Muscle of back (tissue), 11 donors: ENCODE measurements around the gene SNAI1. TPM values are rescaled to one million over a fixed set of nuclear protein-coding genes. Genes with fewer than 3 reads are reported as not detected.
"Not testable (repeated sequence)": the region's sequence is repeated elsewhere in the genome, so short reads cannot be mapped to it uniquely, and the experiment has no call there.

Experiments
- DNase-seq, 3 donors: peaks; one replicate each; pipeline versions ENCODE4 v3.0.0 to v3.0.0-alpha.2; 2013
- polyA plus RNA-seq, 10 donors: library from polyadenylated mRNA; unstranded; fragments of 120-200 nt; gene quantifications; one replicate each; pipeline ENCODE4 v1.2.1, GENCODE V29; 2013; ENCODE audit not compliant: insufficient read length in 10 of 10

SNAI1 gene
- polyA plus RNA-seq, 10 donors: 6.0 to 15.9 (median 8.3) TPM

- DNase-seq: not testable (repeated sequence)
Measured at GRCh38 chr20:49957089-49957938, 25.5 kb upstream of the SNAI1 start.

GRCh38 chr20:49961413-49961812, 21.4 kb upstream of the SNAI1 start:
- DNase-seq: no peak

GRCh38 chr20:49964964-49965780, 17.6 kb upstream of the SNAI1 start:
- DNase-seq: no peak

- DNase-seq: no peak
Measured at GRCh38 chr20:49965781-49966305, 16.9 kb upstream of the SNAI1 start.

- DNase-seq: no peak
Measured at GRCh38 chr20:49966861-49967260, 15.9 kb upstream of the SNAI1 start.

- no peak for DNase-seq
Measured at GRCh38 chr20:49969234-49969633, 13.5 kb upstream of the SNAI1 start.

DNA sequence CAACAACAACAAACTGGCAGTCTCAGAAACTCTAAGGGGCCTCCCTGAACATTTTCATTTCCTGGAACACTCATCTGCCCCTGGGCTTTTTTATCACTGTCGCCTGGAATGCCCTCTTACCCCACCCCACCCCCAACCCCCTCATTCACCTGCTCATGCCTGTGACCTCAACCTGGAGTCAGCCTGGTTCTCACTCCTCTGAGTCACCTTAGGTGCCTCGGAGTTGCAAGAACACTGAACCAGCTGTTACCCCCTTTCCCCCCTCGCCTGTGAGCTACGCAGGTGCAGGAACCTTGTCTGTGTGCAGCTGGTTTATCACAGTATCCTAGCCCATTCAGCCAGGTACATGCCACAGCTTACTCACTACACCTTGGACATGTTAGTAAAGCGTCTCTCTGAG, 12.8 kb upstream of the SNAI1 start:
- no peak for DNase-seq

- DNase-seq: no peak
Measured at GRCh38 chr20:49970498-49970897, 12.3 kb upstream of the SNAI1 start.

DNA sequence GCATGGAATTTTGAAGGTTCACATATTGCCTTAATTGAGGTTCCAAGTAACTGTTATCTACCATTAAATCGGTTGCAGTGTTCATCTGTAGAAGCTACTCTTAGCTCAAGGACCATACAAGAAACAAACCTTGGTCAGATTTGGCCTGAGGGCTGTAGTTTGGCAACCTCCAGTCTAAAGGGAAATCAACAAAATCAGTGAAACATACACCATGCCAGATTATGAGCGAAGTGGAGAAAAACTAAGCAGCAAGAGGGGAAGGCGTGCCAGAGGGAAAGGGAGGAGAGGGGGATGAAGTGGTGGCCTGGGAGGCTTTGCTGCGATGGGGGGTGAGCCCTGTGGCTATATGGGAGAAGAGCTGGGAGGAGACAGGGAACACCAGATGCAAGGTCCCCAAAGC, 8.8 kb upstream of the SNAI1 start:
- DNase-seq: peak in 2 of 3 donors; percentile 43 to 62

GRCh38 chr20:49976542-49976941, 6.2 kb upstream of the SNAI1 start:
- DNase-seq: no peak

GRCh38 chr20:49977740-49978139, 5.0 kb upstream of the SNAI1 start:
- not testable (repeated sequence) for DNase-seq

GRCh38 chr20:49978685-49979029, 4.1 kb upstream of the SNAI1 start:
- DNase-seq: no peak

GRCh38 chr20:49979030-49979832, 3.5 kb upstream of the SNAI1 start:
- peak; percentile 46 to 87 (median 70) for DNase-seq

DNA sequence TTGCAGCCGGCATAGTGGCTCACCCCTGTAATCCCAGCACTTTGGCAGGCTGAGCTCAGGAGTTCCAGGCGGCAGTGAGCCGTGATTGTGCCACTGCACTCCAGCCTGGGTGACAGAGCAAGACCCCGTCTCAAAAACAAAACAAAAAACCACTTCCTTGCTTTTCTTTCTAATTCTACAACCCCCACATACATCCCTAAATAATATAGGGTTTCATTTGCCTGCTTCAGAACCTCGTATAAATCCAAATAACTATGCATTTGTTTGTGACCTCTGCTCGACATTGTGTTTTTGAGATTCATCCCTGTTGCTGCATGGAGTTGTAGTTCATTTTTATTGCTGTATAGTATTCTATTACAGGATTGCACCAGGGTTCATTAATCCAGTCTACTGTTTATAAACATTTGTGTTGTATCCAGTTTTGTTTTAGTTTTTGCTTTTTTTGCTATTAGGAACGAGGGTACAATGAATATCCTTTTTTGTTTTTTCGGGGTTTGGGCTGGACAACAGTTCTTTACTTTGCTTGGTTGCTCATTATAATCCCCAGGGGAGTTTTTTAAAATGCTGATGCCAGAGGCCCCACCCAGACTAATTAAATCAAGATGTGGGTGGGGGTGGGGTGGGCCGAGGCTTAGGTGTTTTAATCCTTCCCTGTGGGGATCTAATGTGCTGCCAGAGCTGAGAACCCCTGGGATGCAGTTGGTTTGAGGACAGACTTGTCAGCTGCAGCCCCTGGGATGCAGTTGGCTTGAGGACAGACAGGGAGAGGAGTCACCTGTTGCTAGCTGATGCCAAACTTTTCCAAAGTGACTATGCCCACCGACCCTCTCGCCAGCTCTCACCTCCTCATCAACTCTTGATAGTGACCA, 2.4 kb upstream of the SNAI1 start:
- DNase-seq: no peak

- peak in 1 of 3 donors; percentile 42 for DNase-seq
Measured at GRCh38 chr20:49981218-49982071, 1.3 kb upstream of the SNAI1 start.

DNA sequence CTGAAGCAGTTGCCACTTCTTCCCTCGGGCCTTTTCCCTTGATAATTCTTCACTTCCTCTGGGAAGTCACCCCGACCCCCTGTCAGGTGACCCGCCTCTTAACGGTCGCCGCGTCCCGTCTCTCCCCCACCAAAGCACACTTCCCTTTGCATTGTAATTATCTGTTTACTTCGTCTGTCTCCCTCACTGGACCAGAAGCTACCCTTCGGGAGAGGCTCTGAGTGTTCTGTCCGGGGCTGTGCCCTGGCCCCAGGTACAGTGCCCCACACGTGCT, 771 bp upstream of the SNAI1 start:
- DNase-seq: no peak

DNA sequence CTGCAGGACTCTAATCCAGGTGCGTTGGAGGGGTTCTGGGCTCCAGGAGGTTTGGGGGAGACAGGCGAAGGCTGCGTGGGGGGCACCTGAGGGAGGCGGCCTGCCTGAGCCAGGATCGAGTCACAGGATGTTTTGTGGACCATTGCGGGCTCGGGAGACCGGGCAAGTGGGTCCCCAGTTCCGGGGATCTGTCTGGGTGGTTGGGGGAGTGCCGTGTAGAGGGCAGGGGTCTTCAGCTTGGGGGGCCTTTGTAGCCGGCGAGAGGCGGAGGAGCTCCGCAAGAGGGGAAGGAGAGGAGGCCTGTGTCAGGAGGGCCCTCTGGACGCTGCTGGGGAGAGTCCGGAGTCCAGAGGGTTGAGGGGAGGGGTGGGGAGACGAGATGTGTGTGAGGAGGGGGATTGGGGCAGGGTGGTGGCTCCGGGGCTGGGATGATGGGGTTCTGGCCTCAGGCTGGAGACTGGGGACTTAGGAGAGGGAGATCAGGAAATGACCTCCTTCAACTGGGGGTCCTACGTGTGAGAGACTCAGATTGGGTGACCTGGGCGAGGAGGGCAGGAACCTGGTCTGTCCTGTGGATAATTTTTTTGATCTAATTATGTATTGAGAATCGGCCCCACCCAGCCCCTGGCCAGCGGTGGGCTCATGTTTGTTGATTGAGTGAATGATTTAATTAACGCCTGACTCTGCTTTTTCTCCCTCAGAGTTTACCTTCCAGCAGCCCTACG, 505 bp downstream of the SNAI1 start:
- no peak for DNase-seq

DNA sequence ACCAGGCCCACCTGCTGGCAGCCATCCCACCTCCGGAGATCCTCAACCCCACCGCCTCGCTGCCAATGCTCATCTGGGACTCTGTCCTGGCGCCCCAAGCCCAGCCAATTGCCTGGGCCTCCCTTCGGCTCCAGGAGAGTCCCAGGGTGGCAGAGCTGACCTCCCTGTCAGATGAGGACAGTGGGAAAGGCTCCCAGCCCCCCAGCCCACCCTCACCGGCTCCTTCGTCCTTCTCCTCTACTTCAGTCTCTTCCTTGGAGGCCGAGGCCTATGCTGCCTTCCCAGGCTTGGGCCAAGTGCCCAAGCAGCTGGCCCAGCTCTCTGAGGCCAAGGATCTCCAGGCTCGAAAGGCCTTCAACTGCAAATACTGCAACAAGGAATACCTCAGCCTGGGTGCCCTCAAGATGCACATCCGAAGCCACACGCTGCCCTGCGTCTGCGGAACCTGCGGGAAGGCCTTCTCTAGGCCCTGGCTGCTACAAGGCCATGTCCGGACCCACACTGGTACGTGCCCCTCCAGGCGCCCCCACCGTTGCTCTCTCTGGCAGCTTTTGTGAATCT, 1.1 kb downstream of the SNAI1 start:
- DNase-seq: peak in 2 of 3 donors; percentile 58 to 76
